HEK293T (cell line): ENCODE results near the gene OR11H7.

Experiments
- BHLHE40 ChIP-seq: fragments of 450-650 bp; IDR thresholded peaks from 2 replicates; pipeline ENCODE4 v1.6.1; 2016; ENCODE audit warnings: mild to moderate bottlenecking, moderate library complexity, borderline replicate concordance
- ELF4 ChIP-seq: fragments of 450-650 bp; IDR thresholded peaks from 2 replicates; pipeline ENCODE4 v1.6.1; 2017; ENCODE audit warnings: antibody characterized with exemption
- FOXA1 ChIP-seq: fragments of 450-650 bp; IDR thresholded peaks from 2 replicates; pipeline ENCODE4 v1.6.1; 2016; ENCODE audit warnings: mild to moderate bottlenecking
- FOXM1 ChIP-seq: fragments of 450-650 bp; IDR thresholded peaks from 2 replicates; pipeline ENCODE4 v1.6.1; 2017; ENCODE audit warnings: mild to moderate bottlenecking, borderline replicate concordance
- HDGF ChIP-seq: fragments of 450-650 bp; IDR thresholded peaks from 2 replicates; pipeline ENCODE4 v1.6.1; 2017; ENCODE audit warnings: antibody characterized with exemption, borderline replicate concordance
- PKNOX1 ChIP-seq: fragments of 450-650 bp; IDR thresholded peaks from 2 replicates; pipeline ENCODE4 v1.6.1; 2016
- SP1 ChIP-seq: fragments of 450-650 bp; IDR thresholded peaks from 2 replicates; pipeline ENCODE4 v1.6.1; 2017
- SUZ12 ChIP-seq: fragments of 450-650 bp; IDR thresholded peaks from 2 replicates; pipeline ENCODE4 v1.6.1; 2016; ENCODE audit warnings: mild to moderate bottlenecking
- TARDBP ChIP-seq: fragments of 450-650 bp; IDR thresholded peaks from 2 replicates; pipeline ENCODE4 v1.6.1; 2016
- ZNF384 ChIP-seq: fragments of 450-650 bp; IDR thresholded peaks from 2 replicates; pipeline ENCODE4 v1.6.1; 2016

GRCh38 chr14:20184181-20184580, 44.6 kb upstream of the OR11H7 start:
- TF ChIP-seq FOXM1 (no peak), SP1 (no peak), TARDBP (no peak), SUZ12 (no peak), PKNOX1 (no peak), ELF4 (no peak), BHLHE40 (no peak), HDGF (no peak), ZNF384 (no peak), FOXA1 (no peak)
